HL-60 (cell line): ENCODE measurements around the gene TFAP2E.

Source experiments
- DNase-seq, 2 experiments: peaks; one replicate each; pipeline ENCODE4 v3.0.0-alpha.2; 2010 to 2020; ENCODE audit warnings: low read depth in 1 of 2, low spot score in 1 of 2
- H3K27ac ChIP-seq: fragments of 250-450 bp; sonication (Bioruptor Pico); replicated peaks from 2 replicates; pipeline ENCODE4 v1.5.1; 2020; ENCODE audit warnings: mild to moderate bottlenecking, moderate library complexity
- H3K27me3 ChIP-seq: fragments of 250-450 bp; sonication (Bioruptor Pico); 2 replicates; pipeline ENCODE4 v1.5.1; 2021; ENCODE audit warnings: mild to moderate bottlenecking, moderate library complexity; ENCODE audit not compliant: insufficient read depth, poor library complexity, severe bottlenecking
- H3K4me3 ChIP-seq: replicated peaks from 2 replicates; pipeline ENCODE4 v1.5.1; 2011; ENCODE audit warnings: mild to moderate bottlenecking, control low read depth, low read length; ENCODE audit not compliant: insufficient read depth
- GABPA ChIP-seq: IDR thresholded peaks from 2 replicates; pipeline ENCODE4 v1.6.1; 2012; ENCODE audit warnings: low read depth
- POLR2AphosphoS5 ChIP-seq: IDR thresholded peaks from 2 replicates; pipeline ENCODE4 v1.6.1; 2012; ENCODE audit warnings: low read depth
- SPI1 ChIP-seq: IDR thresholded peaks from 2 replicates; pipeline ENCODE4 v1.6.1; 2012; ENCODE audit warnings: low read depth, mild to moderate bottlenecking, borderline replicate concordance
- TF ChIP-seq, protein P1 (sequence below): IDR thresholded peaks from one replicate; pipeline ENCODE4 v1.5.1; 2011; ENCODE audit warnings: low read length, control low read depth, inconsistent platforms; ENCODE audit not compliant: insufficient read depth
- TF ChIP-seq, protein P2 (sequence below): IDR thresholded peaks from 2 replicates; pipeline ENCODE4 v1.6.1; 2012; ENCODE audit warnings: low read depth; ENCODE audit not compliant: insufficient replicate concordance

Gene TFAP2E

DNA sequence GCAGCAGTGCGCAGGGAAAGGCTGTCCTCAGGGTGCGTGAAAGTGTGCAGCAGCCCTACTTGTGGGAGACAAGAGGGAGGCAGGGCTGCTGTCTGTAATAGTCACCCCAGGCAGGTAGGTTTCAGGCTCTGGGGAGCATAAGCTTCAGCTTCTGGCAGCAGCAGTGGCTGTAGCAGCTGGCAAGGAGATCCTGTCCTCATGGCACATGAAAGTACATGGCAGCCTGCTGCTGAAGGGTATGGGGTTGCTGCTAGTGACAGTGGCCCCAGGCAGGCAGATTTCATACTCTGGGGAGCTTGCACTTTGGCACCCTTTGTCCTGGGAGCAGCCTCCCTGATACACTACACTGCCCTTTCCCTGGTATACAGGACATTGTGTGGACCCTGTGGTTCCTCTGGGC, 42.2 kb upstream of the TFAP2E start:
- no peak for TF ChIP-seq SPI1
- no peak for TF ChIP-seq POLR2AphosphoS5
- TF ChIP-seq, protein P1, sequence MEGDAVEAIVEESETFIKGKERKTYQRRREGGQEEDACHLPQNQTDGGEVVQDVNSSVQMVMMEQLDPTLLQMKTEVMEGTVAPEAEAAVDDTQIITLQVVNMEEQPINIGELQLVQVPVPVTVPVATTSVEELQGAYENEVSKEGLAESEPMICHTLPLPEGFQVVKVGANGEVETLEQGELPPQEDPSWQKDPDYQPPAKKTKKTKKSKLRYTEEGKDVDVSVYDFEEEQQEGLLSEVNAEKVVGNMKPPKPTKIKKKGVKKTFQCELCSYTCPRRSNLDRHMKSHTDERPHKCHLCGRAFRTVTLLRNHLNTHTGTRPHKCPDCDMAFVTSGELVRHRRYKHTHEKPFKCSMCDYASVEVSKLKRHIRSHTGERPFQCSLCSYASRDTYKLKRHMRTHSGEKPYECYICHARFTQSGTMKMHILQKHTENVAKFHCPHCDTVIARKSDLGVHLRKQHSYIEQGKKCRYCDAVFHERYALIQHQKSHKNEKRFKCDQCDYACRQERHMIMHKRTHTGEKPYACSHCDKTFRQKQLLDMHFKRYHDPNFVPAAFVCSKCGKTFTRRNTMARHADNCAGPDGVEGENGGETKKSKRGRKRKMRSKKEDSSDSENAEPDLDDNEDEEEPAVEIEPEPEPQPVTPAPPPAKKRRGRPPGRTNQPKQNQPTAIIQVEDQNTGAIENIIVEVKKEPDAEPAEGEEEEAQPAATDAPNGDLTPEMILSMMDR, result no peak
- no peak for TF ChIP-seq GABPA
- TF ChIP-seq, protein P2, sequence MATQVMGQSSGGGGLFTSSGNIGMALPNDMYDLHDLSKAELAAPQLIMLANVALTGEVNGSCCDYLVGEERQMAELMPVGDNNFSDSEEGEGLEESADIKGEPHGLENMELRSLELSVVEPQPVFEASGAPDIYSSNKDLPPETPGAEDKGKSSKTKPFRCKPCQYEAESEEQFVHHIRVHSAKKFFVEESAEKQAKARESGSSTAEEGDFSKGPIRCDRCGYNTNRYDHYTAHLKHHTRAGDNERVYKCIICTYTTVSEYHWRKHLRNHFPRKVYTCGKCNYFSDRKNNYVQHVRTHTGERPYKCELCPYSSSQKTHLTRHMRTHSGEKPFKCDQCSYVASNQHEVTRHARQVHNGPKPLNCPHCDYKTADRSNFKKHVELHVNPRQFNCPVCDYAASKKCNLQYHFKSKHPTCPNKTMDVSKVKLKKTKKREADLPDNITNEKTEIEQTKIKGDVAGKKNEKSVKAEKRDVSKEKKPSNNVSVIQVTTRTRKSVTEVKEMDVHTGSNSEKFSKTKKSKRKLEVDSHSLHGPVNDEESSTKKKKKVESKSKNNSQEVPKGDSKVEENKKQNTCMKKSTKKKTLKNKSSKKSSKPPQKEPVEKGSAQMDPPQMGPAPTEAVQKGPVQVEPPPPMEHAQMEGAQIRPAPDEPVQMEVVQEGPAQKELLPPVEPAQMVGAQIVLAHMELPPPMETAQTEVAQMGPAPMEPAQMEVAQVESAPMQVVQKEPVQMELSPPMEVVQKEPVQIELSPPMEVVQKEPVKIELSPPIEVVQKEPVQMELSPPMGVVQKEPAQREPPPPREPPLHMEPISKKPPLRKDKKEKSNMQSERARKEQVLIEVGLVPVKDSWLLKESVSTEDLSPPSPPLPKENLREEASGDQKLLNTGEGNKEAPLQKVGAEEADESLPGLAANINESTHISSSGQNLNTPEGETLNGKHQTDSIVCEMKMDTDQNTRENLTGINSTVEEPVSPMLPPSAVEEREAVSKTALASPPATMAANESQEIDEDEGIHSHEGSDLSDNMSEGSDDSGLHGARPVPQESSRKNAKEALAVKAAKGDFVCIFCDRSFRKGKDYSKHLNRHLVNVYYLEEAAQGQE, result no peak

GRCh38 chr1:35531368-35531767, 41.7 kb upstream of the TFAP2E start:
- DNase-seq, result no peak
- no peak for TF ChIP-seq POLR2AphosphoS5
- no peak for TF ChIP-seq GABPA
- no peak for TF ChIP-seq SPI1
- TF ChIP-seq, protein P2, result no peak
- no peaks in the 10 kb centered on the region for H3K27me3 ChIP-seq
- H3K4me3 ChIP-seq, result no peak overlapping the region
- no peak overlapping the region for H3K27ac ChIP-seq

More for the DNA sequence above, 42.2 kb upstream of the TFAP2E start:
- no peak overlapping the region for H3K27ac ChIP-seq
- DNase-seq, result no peak
- H3K27me3 ChIP-seq, result no peaks in the 10 kb centered on the region
- no peak overlapping the region for H3K4me3 ChIP-seq

DNA sequence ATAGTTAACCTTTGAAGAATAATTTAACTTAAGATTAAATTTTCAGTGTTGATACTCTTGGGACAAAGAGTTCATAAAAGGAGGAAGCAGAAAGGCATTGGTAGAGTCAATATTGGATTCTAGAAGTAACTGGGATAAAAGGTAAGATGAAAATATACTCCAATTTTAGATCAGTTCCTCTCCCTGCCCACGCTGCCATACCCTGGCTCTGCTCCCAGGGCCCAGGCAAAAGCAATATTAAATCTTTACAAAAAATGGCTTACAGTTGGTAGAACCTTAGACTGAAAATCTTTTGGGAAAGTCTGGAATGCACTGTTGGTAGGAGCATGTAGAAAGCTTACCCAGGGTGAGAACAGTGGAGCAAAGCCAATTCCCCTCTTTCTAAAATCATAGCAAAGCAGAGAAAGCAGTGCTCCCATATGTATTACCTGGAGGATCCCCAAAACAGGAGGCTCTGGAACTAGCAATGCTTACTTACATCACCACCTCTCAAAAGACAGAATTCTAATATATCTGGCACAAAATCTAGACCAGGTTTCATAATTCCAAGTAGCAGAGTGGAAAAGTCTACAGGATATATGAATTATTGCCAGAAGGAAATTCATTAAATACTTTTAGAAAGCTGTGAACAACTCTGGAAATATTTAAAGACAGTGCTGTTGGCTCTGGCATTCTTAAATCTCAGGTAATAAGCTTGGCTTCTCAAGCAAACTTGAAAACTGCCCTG, 40.5 kb upstream of the TFAP2E start:
- H3K27ac ChIP-seq, result no peak overlapping the region
- no peak for TF ChIP-seq SPI1
- TF ChIP-seq, protein P2, result no peak
- TF ChIP-seq POLR2AphosphoS5, result no peak
- TF ChIP-seq, protein P1, result no peak
- no peak for TF ChIP-seq GABPA
- H3K4me3 ChIP-seq, result no peak overlapping the region
- H3K27me3 ChIP-seq, result no peaks in the 10 kb centered on the region
- no peak for DNase-seq
